ENCODE measurements around the gene CRYBA2. TPM values are rescaled to one million over a fixed set of nuclear protein-coding genes. Genes with fewer than 3 reads are reported as not detected.

The CRYBA2 gene
- total and polyA plus RNA-seq, 2 of the 8 experiments (the other 6 are each of a cell fraction or from before 2014, with no cell fraction given), result not detected

- H3K79me1 ChIP-seq (ENCODE audit: low read depth, low read length), result no peaks in the 10 kb centered on the region
- no peak overlapping the region for H4K91ac ChIP-seq (replicated peaks; ENCODE audit: insufficient read length, low read length)
- TF ChIP-seq POU5F1 (IDR thresholded peaks at IDR 0.05; ENCODE audit: low read depth, low read length), result no peak
- no peak for TF ChIP-seq ATF3 (IDR thresholded peaks at IDR 0.05; ENCODE audit: insufficient read depth, low read depth, low read length)
- no peak for TF ChIP-seq RFX5 (IDR thresholded peaks at IDR 0.05; ENCODE audit: borderline replicate concordance, low read depth, low read length)
- no peak for TF ChIP-seq GABPA (IDR thresholded peaks at IDR 0.05; ENCODE audit: borderline replicate concordance, insufficient read depth, low read length)
- TF ChIP-seq NRF1 (IDR thresholded peaks at IDR 0.05; ENCODE audit: low read depth, low read length), result no peak
- TF ChIP-seq SP1 (IDR thresholded peaks at IDR 0.05; ENCODE audit: low read depth, low read length), result no peak
- TF ChIP-seq SIN3A (conservative IDR thresholded peaks at IDR 0.05 in 1 of 2, IDR thresholded peaks at IDR 0.05 in 1 of 2; ENCODE audit: low read depth in 1 of 2, low read length in 2 of 2), result no peak
- TF ChIP-seq SRF (IDR thresholded peaks at IDR 0.05; ENCODE audit: low read depth, low read length), result no peak
- TF ChIP-seq TAF7 (optimal IDR thresholded peaks at IDR 0.05; ENCODE audit: borderline replicate concordance, low read depth, low read length), result no peak
- no peak for TF ChIP-seq YY1 (IDR thresholded peaks at IDR 0.05; ENCODE audit: low read depth, low read length)
- TF ChIP-seq SAP30 (IDR thresholded peaks at IDR 0.05; ENCODE audit: insufficient read depth, insufficient replicate concordance, low read length), result no peak
- TF ChIP-seq GTF2F1 (IDR thresholded peaks at IDR 0.05; ENCODE audit: borderline replicate concordance, low read depth, low read length), result no peak
- no peak for TF ChIP-seq EP300 (IDR thresholded peaks at IDR 0.05; ENCODE audit: borderline replicate concordance in 1 of 2, low read depth in 2 of 2, low read length in 2 of 2)
These were observed 23.5 kb upstream of the CRYBA2 start for GRCh38 chr2:219016721-219017120.

More at GRCh38 chr2:219016721-219017120, 23.5 kb upstream of the CRYBA2 start:
- H3K4ac ChIP-seq (replicated peaks; ENCODE audit: insufficient read length, low read depth, low read length), result no peak overlapping the region
- peaks cover 0 to 1% of the 10 kb centered on the region in 2 experiments for H4K20me1 ChIP-seq (replicated peaks in 1 of 2; ENCODE audit: control insufficient read depth in 1 of 2, insufficient read depth in 2 of 2, low read length in 2 of 2)
- H4K8ac ChIP-seq (ENCODE audit: extremely low read depth, insufficient read depth, low read length), result no peak overlapping the region; the same call in 1 of the 2 replicates
- H3K79me2 ChIP-seq (ENCODE audit: control insufficient read depth in 1 of 2, insufficient read depth in 2 of 2, low read length in 2 of 2), result no peaks in the 10 kb centered on the region
- H2BK15ac ChIP-seq (ENCODE audit: low read length), result no peak overlapping the region
- no peak overlapping the region for H2BK20ac ChIP-seq (ENCODE audit: low read length)
- peaks cover 1 to 8% (median 4%) of the 10 kb centered on the region in 4 experiments; a peak in 5 of 7 replicates for H3K27me3 ChIP-seq (replicated peaks in 1 of 4; ENCODE audit: control insufficient read depth in 3 of 4, extremely low read depth in 1 of 4, insufficient read depth in 3 of 4, low read length in 3 of 4)
- DNase-seq (ENCODE audit: low read depth in 1 of 2, low spot score in 2 of 2) (no peak), FAIRE-seq (no peak)
- no peaks in the 10 kb centered on the region for H3K4me1 ChIP-seq (replicated peaks in 1 of 4; ENCODE audit: control insufficient read depth in 3 of 4, insufficient read depth in 4 of 4, low read length in 3 of 4)
- H3K27ac ChIP-seq (ENCODE audit: low read depth, low read length), result no peak overlapping the region
- no peak overlapping the region for H3K56ac ChIP-seq (replicated peaks; ENCODE audit: insufficient read length, low read depth, low read length)
- H2BK12ac ChIP-seq (ENCODE audit: low read depth, low read length), result no peak overlapping the region
- no peak overlapping the region for H2BK5ac ChIP-seq (ENCODE audit: low read depth, low read length)
- no peak overlapping the region for H3K4me2 ChIP-seq (ENCODE audit: insufficient read depth in 1 of 2, low read depth in 2 of 2, low read length in 2 of 2)
- WGBS, 2 experiments (ENCODE audit: extremely low coverage in 1 of 2, insufficient coverage in 1 of 2, insufficient read length in 1 of 2, insufficient replicate concordance in 2 of 2, low coverage in 1 of 2, low lambda C conversion rate in 2 of 2, missing lambda C conversion rate in 1 of 2), result 82% methylated on average over 11 of the region's 11 CpGs; no CpG with 5 or more reads in 1 of the 2 experiments
- no peaks in the 10 kb centered on the region for H3K9me3 ChIP-seq (ENCODE audit: insufficient read depth in 2 of 2, low read depth in 1 of 2, low read length in 1 of 2)
- H2AK5ac ChIP-seq (ENCODE audit: low read depth, low read length), result no peak overlapping the region
- no peak overlapping the region for H3K18ac ChIP-seq (ENCODE audit: extremely low read depth, low read length)
- H4K5ac ChIP-seq (ENCODE audit: insufficient read length, low read depth, low read length), result no peak overlapping the region
- H3K9ac ChIP-seq (replicated peaks in 1 of 4; ENCODE audit: extremely low read depth in 1 of 4, low read depth in 3 of 4, low read length in 3 of 4), result no peak overlapping the region
- no peaks in the 10 kb centered on the region for H3K36me3 ChIP-seq (ENCODE audit: control insufficient read depth in 2 of 4, insufficient read depth in 4 of 4, low read length in 3 of 4)
- no peak overlapping the region for H3K4me3 ChIP-seq (ENCODE audit: extremely low read depth in 1 of 4, insufficient read depth in 2 of 4, low read depth in 3 of 4, low read length in 4 of 4)
- no peak overlapping the region for H3K14ac ChIP-seq (ENCODE audit: insufficient read length)
- no peak overlapping the region for H2BK120ac ChIP-seq (replicated peaks; ENCODE audit: low read depth, low read length)
- no peak overlapping the region for H2AFZ ChIP-seq (ENCODE audit: low read length)
- no peaks in the 10 kb centered on the region for H3K23me2 ChIP-seq (ENCODE audit: low read depth, low read length)
- CTCF ChIA-PET (ENCODE audit: partially characterized antibody), result interaction anchor here (0.8 to 6.9 kb wide), 10 partner anchors 9 to 141 kb away, joined by 3 to 53 read pairs (median 6); no protein-coding TSS in a partner anchor
- POLR2A ChIA-PET (ENCODE audit: partially characterized antibody), result no interaction called here
- H3K23ac ChIP-seq (ENCODE audit: insufficient read length), result no peak overlapping the region
